GM21576 (cell line): ENCODE results near the gene STRAP.

ENCODE experiments used
- ATAC-seq: cut with Tn5 transposase; IDR thresholded peaks from one replicate; pipeline ENCODE4 v1.9.1; 2021; ENCODE audit warnings: mild to moderate bottlenecking, moderate library complexity; ENCODE audit not compliant: unreplicated experiment

The STRAP gene, protein sequence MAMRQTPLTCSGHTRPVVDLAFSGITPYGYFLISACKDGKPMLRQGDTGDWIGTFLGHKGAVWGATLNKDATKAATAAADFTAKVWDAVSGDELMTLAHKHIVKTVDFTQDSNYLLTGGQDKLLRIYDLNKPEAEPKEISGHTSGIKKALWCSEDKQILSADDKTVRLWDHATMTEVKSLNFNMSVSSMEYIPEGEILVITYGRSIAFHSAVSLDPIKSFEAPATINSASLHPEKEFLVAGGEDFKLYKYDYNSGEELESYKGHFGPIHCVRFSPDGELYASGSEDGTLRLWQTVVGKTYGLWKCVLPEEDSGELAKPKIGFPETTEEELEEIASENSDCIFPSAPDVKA

GRCh38 chr12:15882118-15882971 is at the start of gene STRAP:
STRAP (plus strand) TSS chr12:15882387; CDS start chr12:15882708, 321 bp downstream.
- peak; percentile 97 for ATAC-seq

- ATAC-seq = no peak
Observed at GRCh38 chr12:15834575-15834974, 47.6 kb upstream of the STRAP start.

- no peak for ATAC-seq
Observed at GRCh38 chr12:15837141-15837790, 44.9 kb upstream of the STRAP start.

DNA sequence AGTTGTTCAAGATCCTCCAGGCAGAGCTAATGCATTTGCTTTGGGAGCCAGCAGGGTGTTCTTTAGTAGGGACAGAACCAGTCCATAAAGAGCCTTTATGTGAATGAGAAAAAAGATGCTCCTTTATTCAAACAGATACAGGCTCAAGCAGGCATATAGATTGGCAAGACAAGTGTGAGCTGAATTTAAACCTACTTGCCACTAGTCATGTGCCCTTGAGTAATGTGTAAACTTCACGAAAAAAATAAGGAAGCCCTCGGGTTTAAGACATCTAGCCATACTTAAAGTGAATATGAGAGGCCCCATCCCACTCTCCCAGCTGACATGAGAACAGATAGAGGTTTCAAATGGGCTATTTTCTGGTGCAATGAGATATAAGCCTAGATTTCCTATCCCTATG is 43.1 kb upstream of the STRAP start:
- ATAC-seq = no peak

DNA sequence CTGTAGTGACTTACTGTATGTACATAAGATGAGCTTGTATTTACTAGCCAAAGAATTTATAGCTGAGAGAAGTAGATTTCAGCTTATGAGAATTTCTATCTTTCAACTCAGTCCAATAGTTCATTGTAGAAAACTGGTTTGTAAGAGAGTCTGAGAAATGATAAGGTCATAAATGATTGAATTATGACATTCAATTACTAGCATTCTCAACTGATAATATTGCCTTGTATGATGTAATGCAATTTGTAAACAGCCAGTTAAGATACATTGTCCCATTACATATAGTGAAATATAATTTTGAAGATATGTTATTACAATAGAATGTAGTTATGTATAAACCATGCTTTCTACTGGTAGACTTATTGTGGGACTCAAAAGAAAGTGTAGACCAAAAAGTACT is 42.5 kb upstream of the STRAP start:
- ATAC-seq = no peak

DNA sequence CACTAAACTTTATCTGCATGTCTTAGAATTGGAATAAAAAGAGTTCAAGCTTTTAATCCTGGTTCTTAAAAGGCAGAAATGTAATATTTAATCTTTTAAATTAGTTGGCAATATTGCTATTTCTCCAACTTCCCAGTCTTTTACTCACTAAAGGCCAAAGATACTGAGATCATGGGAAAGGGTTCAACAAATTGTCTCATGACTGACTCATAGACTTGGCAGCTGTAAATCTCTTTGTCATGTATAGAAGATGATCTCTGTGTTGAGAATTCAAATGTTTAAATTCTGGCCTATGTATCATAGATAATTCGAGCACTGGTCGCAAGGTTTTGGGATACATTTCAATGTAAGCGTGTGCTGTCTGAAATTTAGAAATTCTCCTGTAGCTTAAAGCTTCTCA is 40.1 kb upstream of the STRAP start:
- no peak for ATAC-seq

DNA sequence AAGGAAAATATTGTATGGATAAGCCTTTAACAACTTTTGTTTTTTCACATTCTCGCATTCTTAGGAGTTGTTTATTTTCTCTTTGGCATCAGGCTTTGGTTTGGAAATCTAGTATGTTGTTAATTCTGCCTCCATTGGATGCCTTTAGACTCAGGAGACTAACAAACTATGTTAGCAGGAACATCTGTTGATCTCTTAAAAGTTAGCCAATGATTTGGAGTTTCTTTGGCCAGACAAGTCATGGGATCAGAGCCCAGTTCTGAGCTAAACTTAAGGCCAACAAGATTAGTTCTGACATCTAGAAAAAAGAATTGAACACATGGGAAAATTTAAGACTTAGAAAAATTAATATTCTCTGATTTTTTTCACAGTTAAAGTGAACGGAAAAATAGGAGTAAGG is 35.3 kb upstream of the STRAP start:
- no peak for ATAC-seq

- ATAC-seq = no peak
Observed at GRCh38 chr12:15848606-15849005, 33.6 kb upstream of the STRAP start.

- ATAC-seq = no peak
Observed at GRCh38 chr12:15851045-15851620, 31.1 kb upstream of the STRAP start.

DNA sequence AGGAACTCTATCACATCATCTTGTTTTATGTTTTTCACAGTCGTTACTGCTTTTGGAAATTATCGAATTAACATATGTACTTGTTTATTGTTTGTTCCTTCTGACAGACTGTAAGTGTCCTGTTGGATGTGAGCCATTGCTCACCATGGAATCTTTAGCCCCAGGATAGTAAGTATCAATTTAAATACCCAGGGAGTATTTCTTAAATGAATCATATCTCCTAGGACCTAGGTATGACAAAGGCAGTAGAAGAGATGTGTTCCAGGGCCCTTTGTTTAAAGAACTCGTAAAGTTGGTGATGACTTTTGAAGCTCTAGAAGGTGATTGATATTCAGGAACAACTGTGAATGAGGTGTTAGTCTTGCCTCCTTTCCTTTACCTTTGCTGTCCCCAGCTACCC is 30.3 kb upstream of the STRAP start:
- no peak for ATAC-seq

GRCh38 chr12:15852383-15852782 is 29.8 kb upstream of the STRAP start:
- ATAC-seq = no peak

GRCh38 chr12:15853877-15854276 is 28.3 kb upstream of the STRAP start:
- no peak for ATAC-seq

DNA sequence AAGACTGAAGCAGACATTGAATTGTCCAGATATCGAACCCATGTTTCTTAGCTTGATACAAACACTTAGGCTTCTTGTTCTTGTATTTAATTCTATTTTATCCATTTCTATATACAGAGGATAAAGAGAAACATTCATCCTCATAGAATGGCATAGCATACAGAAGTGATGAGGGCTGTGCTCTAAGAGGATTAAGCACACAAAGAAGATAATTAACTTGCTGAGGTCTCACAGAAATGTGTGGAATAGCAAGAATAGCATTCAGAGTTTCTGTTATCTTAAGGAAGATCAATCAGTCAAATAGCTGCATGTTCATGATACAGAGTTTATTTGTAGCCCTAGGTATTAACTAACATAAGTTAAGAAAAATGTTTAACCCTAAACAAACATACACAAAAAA is 27.3 kb upstream of the STRAP start:
- no peak for ATAC-seq

GRCh38 chr12:15855646-15856045 is 26.5 kb upstream of the STRAP start:
- ATAC-seq = no peak

GRCh38 chr12:15856097-15856982 is 25.8 kb upstream of the STRAP start:
- ATAC-seq = peak; percentile 72

GRCh38 chr12:15858353-15858752 is 23.8 kb upstream of the STRAP start:
- no peak for ATAC-seq

DNA sequence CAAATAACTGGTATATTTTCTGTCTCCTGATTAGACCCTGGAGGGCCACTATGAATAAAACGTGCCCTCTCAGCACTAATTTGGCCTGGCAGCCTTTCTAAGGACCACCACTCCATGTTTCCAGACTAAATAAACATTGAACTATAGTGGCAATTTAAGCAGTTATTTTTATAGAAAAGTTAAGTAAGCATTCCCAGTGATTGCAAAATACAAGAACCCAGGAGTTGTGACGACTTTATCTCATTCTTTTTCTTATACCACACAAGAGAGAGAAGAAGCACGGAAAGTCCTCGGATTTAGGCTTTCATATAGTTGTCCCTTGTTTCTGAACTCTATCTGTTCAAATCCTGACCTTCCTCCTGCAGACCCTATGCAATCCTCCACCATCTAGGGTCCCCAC is 23.1 kb upstream of the STRAP start:
- ATAC-seq = no peak

DNA sequence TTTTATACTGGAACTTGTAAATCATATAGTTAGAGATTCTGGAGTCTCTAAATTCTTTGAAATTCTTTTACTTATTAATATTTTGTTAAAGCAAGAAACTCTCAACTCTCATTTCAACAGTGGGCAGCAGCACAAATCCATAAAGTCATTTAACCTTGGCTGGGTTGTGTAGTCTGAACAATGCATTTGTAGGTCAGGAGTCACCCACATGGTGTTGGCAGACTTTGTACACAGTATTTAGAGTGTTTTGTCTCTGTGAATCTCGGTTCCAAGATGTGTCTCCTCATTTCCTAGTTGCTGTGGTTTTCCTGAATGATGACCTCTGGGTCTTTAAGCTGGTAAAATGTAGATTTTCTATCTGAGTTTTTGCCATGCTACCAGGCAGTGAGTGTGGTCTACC is 20.8 kb upstream of the STRAP start:
- no peak for ATAC-seq

GRCh38 chr12:15862840-15863239 is 19.3 kb upstream of the STRAP start:
- no peak for ATAC-seq

DNA sequence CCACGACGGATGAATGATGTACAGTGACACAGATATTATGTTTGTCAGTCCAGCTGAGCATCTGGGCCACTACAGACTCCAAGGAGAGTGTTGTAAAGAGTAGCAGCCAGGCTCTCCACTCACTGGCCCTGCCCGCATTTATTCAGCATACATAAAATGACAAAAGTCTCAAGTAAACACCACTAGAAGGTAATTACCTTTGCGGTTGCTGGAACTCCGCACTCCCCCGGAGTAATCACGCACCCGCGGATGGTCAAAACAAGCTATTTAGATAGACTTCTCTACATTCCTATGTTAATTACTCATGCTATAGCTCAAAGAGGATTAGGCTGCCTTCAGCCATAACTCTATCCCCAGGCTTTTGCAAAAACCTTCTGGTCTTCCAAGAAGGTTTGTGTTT is 18.8 kb upstream of the STRAP start:
- no peak for ATAC-seq
